GM12878 (cell line): ENCODE data around the gene ARRDC4. TPM values are rescaled to one million over a fixed set of nuclear protein-coding genes. Genes with fewer than 3 reads are reported as not detected.

Source experiments
- ATAC-seq: fragments of 200-7000 bp; cut with Tn5 transposase; 3 replicates; pipeline ENCODE4 v1.9.1; 2020; ENCODE audit warnings: mild to moderate bottlenecking, moderate library complexity
- BruUV-seq: library from RNA; stranded (reverse); fragments of 400-500 nt; replicated peaks from 2 replicates; lab custom pipeline; 2021; lab: Mats Ljungman, UMichigan
- CTCF ChIA-PET: fragments of 300-600 bp; sonication (Branson Sonifier 250); formaldehyde crosslinking; extraction: SDS; loops from one replicate; lab custom pipeline; 2021; ENCODE audit warnings: inconsistent platforms; lab: Yijun Ruan, JAX
- POLR2A ChIA-PET: fragments of 350-600 bp; formaldehyde crosslinking; extraction: SDS; loops from one replicate; lab custom pipeline; 2021; ENCODE audit warnings: inconsistent platforms; lab: Charles Lee
- RAD21 ChIA-PET: fragments of 300-600 bp; sonication (Branson Sonifier 250); formaldehyde crosslinking; loops from one replicate; lab custom pipeline; 2023; ENCODE audit warnings: antibody characterized with exemption; ENCODE audit not compliant: unreplicated experiment; lab: Charles Lee
- SMC1A ChIA-PET: fragments of 300-600 bp; sonication (Branson Sonifier 250); formaldehyde crosslinking; loops from one replicate; lab custom pipeline; 2023; ENCODE audit not compliant: unreplicated experiment, uncharacterized antibody; lab: Charles Lee
- DNase-seq: peaks from one replicate; pipeline ENCODE4 v3.0.0-alpha.2; 2011; ENCODE audit warnings: low read depth, low spot score
- FAIRE-seq: peaks from 3 replicates; lab custom pipeline; 2011; peaks lifted over from hg19 to GRCh38; lab: Jason Lieb, UNC
- H2AFZ ChIP-seq: 2 replicates; pipeline ENCODE4 v1.6.0; 2011; ENCODE audit warnings: low read depth, low read length, control low read depth; ENCODE audit not compliant: control insufficient read depth
- H3K27ac ChIP-seq: 2 replicates; pipeline ENCODE4 v1.5.1; 2011; ENCODE audit warnings: control low read depth; ENCODE audit not compliant: control insufficient read depth, insufficient read depth
- H3K27me3 ChIP-seq, 2 experiments: replicated peaks in 1 of 2; 2 replicates each; pipeline versions ENCODE4 v1.6.0 to v1.6.1; 2011; ENCODE audit warnings: low read length in 1 of 2; ENCODE audit not compliant: control insufficient read depth in 2 of 2, insufficient read depth in 2 of 2
- H3K36me3 ChIP-seq, 2 experiments: 2 replicates each; pipeline ENCODE4 v1.5.1; 2011; ENCODE audit warnings: low read length in 1 of 2; ENCODE audit not compliant: control insufficient read depth in 2 of 2, insufficient read depth in 2 of 2
- H3K4me1 ChIP-seq: 2 replicates; pipeline ENCODE4 v1.6.1; 2011; ENCODE audit warnings: mild to moderate bottlenecking, low read length, moderate library complexity, mixed read lengths; ENCODE audit not compliant: control insufficient read depth, insufficient read depth
- H3K4me2 ChIP-seq: 2 replicates; pipeline ENCODE4 v1.6.0; 2011; ENCODE audit warnings: control low read depth; ENCODE audit not compliant: control insufficient read depth, insufficient read depth
- H3K4me3 ChIP-seq: fragments of 200-600 bp; sonication (generic); 2 replicates; pipeline ENCODE4 v1.5.1; 2016
- H3K79me2 ChIP-seq: 2 replicates; pipeline ENCODE4 v1.6.0; 2011; ENCODE audit warnings: low read length; ENCODE audit not compliant: control insufficient read depth, insufficient read depth
- H3K9ac ChIP-seq: 2 replicates; pipeline ENCODE4 v1.8.0; 2011; ENCODE audit warnings: low read length, control low read depth, mixed read lengths; ENCODE audit not compliant: control insufficient read depth, insufficient read depth
- H3K9me3 ChIP-seq: replicated peaks from 3 replicates; pipeline ENCODE4 v1.5.1; 2011; ENCODE audit warnings: mild to moderate bottlenecking, low read length; ENCODE audit not compliant: control insufficient read depth, insufficient read depth
- H4K20me1 ChIP-seq: 2 replicates; pipeline ENCODE4 v1.6.0; 2011; ENCODE audit not compliant: control insufficient read depth, insufficient read depth
- HDAC6 ChIP-seq: fragments of 200-600 bp; sonication (generic); IDR thresholded peaks from one replicate; pipeline ENCODE4 v1.8.0; 2017; ENCODE audit warnings: antibody characterized with exemption; ENCODE audit not compliant: unreplicated experiment
- IKZF2 ChIP-seq, 2 experiments: fragments of 450-650 bp; IDR thresholded peaks; 2 replicates each; pipeline ENCODE4 v1.6.1; 2017; ENCODE audit warnings: mild to moderate bottlenecking in 2 of 2, moderate library complexity in 2 of 2
- MLLT1 ChIP-seq: fragments of 450-650 bp; IDR thresholded peaks from 2 replicates; pipeline ENCODE4 v1.6.1; 2016; ENCODE audit warnings: mild to moderate bottlenecking
- POLR2AphosphoS5 ChIP-seq: IDR thresholded peaks from 2 replicates; pipeline ENCODE4 v1.6.1; 2011; ENCODE audit warnings: mild to moderate bottlenecking, low read length, inconsistent platforms
- RELB ChIP-seq: fragments of 450-650 bp; IDR thresholded peaks from 2 replicates; pipeline ENCODE4 v1.6.1; 2017; ENCODE audit warnings: low read depth, mild to moderate bottlenecking, moderate library complexity
- STAT1 ChIP-seq: fragments of 450-650 bp; conservative IDR thresholded peaks from 2 replicates; pipeline ENCODE4 v1.6.1; 2014; ENCODE audit warnings: antibody characterized with exemption, mild to moderate bottlenecking
- ZBED1 ChIP-seq: IDR thresholded peaks from 2 replicates; pipeline ENCODE4 v1.6.1; 2016; ENCODE audit warnings: borderline replicate concordance
- WGBS: methylation state at CpG from one replicate; pipeline ENCODE4 v1.1.6; 2016; ENCODE audit warnings: low lambda C conversion rate; ENCODE audit not compliant: insufficient replicate concordance, insufficient coverage; ENCODE audit errors: missing lambda C conversion rate; 5-methylcytosine and 5-hydroxymethylcytosine counted together
- in situ Hi-C: fragments of 300-500 bp; cut with MboI; formaldehyde crosslinking; loops from 9 replicates; pipeline ENCODE4 v1.14.3; 2018; ENCODE audit warnings: mixed read lengths
- intact Hi-C: fragments of 100-400 bp; cut with micrococcal nuclease; formaldehyde crosslinking; loops from one replicate; pipeline ENCODE4 v1.14.2; 2022; ENCODE audit not compliant: unreplicated experiment
- polyA plus RNA-seq, 11 experiments: library from polyadenylated mRNA; depleted of rRNA in 4 of 11; unstranded in 6 of 11; stranded (reverse) in 5 of 11; fragments of >200 nt; fragmentation: Nextera tagmentation in 4 of 11; fragmentation: Illumina TruSeq in 1 of 11; extraction: Ambion mirVana in 4 of 11; extraction: Trizol in 1 of 11; gene quantifications; 1 replicate in 1 of 11; 2 replicates in 10 of 11; pipeline versions ENCODE4 v1.2.1 to v1.2.3, GENCODE V29; 2011 to 2016; ENCODE audit warnings: inconsistent platforms in 2 of 11, missing spikeins in 2 of 11, low read depth in 1 of 11
- total RNA-seq, 4 experiments: library from RNA; depleted of rRNA in 3 of 4; stranded (reverse); fragments of >200 nt in 3 of 4; fragmentation: Illumina TruSeq in 1 of 4; extraction: Trizol in 1 of 4; gene quantifications; 2 replicates each; pipeline versions ENCODE4 v1.2.1 to v1.2.3, GENCODE V29; 2013 to 2021

Gene ARRDC4
- total and polyA plus RNA-seq, 10 of the 15 experiments (the other 5 are each of a cell fraction or from before 2014, with no cell fraction given), result 0.03 to 0.54 (median 0.07) TPM

- no peak for FAIRE-seq
- Histone ChIP-seq H3K4me1 (no peaks in the 10 kb centered on the region), H3K4me3 (no peak overlapping the region), H3K9ac (no peak overlapping the region), H3K27ac (no peak overlapping the region), H2AFZ (no peak overlapping the region), H4K20me1 (no peaks in the 10 kb centered on the region), H3K4me2 (no peak overlapping the region), H3K79me2 (no peaks in the 10 kb centered on the region), H3K9me3 (no peaks in the 10 kb centered on the region; the same call in 2 of the 3 replicates)
- no peak for DNase-seq
- WGBS, result 67% methylated on average over 4 of the region's 4 CpGs
- in situ Hi-C loops, result no loop called here
- POLR2A ChIA-PET, result no interaction called here
- no peak for ATAC-seq
- SMC1A ChIA-PET, result no interaction called here
- intact Hi-C loops, result no loop called here
- BruUV-seq, result no TSS peak
- TF ChIP-seq RELB, result no peak
- no peak for TF ChIP-seq HDAC6
- no peak for TF ChIP-seq STAT1
- TF ChIP-seq POLR2AphosphoS5, result no peak
- no peak for TF ChIP-seq MLLT1
- TF ChIP-seq IKZF2 (IDR thresholded peaks at IDR 0.05), result no peak
- no peak for TF ChIP-seq ZBED1
- TF ChIP-seq, all 136 proteins: peak for 0
- ChIA-PET RAD21 (no interaction called here), CTCF (no interaction called here)
- no peaks in the 10 kb centered on the region for H3K36me3 ChIP-seq
- no peaks in the 10 kb centered on the region for H3K27me3 ChIP-seq
Measured at GRCh38 chr15:98002866-98003265, 42.4 kb downstream of the ARRDC4 start.
